PFSK-1 (cell line): Measurements from ENCODE around the gene ETHE1.

Experiments used
- FOXP2 ChIP-seq: optimal IDR thresholded peaks from 2 replicates; pipeline ENCODE3; 2011; ENCODE audit warnings: borderline replicate concordance, control low read depth, inconsistent platforms; ENCODE audit not compliant: insufficient read depth; ENCODE audit errors: extremely low read length, extremely low read depth
- POLR2AphosphoS5 ChIP-seq: IDR thresholded peaks from 2 replicates; pipeline ENCODE4 v1.6.1; 2012; ENCODE audit warnings: low read depth, mild to moderate bottlenecking, control low read depth, low read length, moderate library complexity
- SIN3A ChIP-seq: IDR thresholded peaks from 2 replicates; pipeline ENCODE4 v1.6.1; 2012; ENCODE audit warnings: mild to moderate bottlenecking, low read length, moderate library complexity, borderline replicate concordance; ENCODE audit not compliant: insufficient read depth
- TAF1 ChIP-seq: IDR thresholded peaks from 2 replicates; pipeline ENCODE4 v1.6.1; 2012; ENCODE audit warnings: low read length, control low read depth, borderline replicate concordance; ENCODE audit not compliant: insufficient read depth
- TF ChIP-seq, protein P1 (sequence below), 2 experiments: IDR thresholded peaks; 2 replicates each; pipeline versions ENCODE4 v1.6.1 to v1.8.0; 2011 to 2012; ENCODE audit warnings: low read depth in 2 of 2, low read length in 2 of 2, control low read depth in 1 of 2, inconsistent platforms in 1 of 2, mild to moderate bottlenecking in 1 of 2, moderate library complexity in 1 of 2; ENCODE audit not compliant: insufficient read depth in 1 of 2

ETHE1 gene

DNA sequence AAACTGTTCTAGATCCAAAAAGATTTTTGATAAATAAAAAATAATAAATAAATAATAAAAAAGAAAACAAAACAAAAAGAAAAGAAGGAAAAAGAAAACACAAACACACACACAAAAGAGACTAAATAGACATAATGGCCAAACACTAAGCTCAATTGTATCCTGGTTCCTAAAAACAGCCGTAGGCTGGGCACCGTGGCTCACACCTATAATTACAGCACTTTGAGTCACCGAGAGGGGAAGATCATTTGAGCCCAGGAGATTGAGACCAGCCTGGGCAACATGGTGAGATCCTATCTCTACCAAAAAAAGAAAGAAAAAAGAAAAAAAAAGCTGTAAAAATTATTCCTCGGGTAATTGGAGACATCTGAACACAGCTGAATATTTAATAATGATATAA, 8.9 kb downstream of the ETHE1 start:
- TF ChIP-seq FOXP2 (no peak), SIN3A (no peak), TAF1 (no peak), POLR2AphosphoS5 (no peak)
- TF ChIP-seq, protein P1, sequence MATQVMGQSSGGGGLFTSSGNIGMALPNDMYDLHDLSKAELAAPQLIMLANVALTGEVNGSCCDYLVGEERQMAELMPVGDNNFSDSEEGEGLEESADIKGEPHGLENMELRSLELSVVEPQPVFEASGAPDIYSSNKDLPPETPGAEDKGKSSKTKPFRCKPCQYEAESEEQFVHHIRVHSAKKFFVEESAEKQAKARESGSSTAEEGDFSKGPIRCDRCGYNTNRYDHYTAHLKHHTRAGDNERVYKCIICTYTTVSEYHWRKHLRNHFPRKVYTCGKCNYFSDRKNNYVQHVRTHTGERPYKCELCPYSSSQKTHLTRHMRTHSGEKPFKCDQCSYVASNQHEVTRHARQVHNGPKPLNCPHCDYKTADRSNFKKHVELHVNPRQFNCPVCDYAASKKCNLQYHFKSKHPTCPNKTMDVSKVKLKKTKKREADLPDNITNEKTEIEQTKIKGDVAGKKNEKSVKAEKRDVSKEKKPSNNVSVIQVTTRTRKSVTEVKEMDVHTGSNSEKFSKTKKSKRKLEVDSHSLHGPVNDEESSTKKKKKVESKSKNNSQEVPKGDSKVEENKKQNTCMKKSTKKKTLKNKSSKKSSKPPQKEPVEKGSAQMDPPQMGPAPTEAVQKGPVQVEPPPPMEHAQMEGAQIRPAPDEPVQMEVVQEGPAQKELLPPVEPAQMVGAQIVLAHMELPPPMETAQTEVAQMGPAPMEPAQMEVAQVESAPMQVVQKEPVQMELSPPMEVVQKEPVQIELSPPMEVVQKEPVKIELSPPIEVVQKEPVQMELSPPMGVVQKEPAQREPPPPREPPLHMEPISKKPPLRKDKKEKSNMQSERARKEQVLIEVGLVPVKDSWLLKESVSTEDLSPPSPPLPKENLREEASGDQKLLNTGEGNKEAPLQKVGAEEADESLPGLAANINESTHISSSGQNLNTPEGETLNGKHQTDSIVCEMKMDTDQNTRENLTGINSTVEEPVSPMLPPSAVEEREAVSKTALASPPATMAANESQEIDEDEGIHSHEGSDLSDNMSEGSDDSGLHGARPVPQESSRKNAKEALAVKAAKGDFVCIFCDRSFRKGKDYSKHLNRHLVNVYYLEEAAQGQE (IDR thresholded peaks at IDR 0.05; ENCODE audit: insufficient read depth in 1 of 2, low read depth in 2 of 2, low read length in 2 of 2), result no peak

DNA sequence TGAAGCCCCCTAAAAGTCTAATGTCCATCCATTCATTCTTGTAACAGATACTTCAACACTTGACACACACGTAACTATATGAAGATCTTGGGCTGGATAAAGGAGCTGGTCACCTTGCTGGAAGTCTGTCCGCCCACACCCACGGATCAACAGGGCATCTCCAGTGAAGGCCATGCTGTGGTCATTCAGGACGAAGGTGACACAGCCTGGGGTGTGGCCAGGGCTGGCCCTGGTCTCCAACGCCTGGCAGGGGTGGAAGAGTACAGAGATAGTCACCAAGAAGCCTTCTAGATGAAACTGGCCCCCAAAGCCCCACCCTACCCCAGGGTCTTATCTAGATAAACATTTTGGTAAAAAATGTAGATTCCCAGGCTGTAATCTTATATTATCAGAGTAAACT, 15.7 kb downstream of the ETHE1 start:
- TF ChIP-seq FOXP2 (no peak), TAF1 (no peak), SIN3A (no peak), POLR2AphosphoS5 (no peak)
- TF ChIP-seq, protein P1 (IDR thresholded peaks at IDR 0.05; ENCODE audit: insufficient read depth in 1 of 2, low read depth in 2 of 2, low read length in 2 of 2), result no peak

DNA sequence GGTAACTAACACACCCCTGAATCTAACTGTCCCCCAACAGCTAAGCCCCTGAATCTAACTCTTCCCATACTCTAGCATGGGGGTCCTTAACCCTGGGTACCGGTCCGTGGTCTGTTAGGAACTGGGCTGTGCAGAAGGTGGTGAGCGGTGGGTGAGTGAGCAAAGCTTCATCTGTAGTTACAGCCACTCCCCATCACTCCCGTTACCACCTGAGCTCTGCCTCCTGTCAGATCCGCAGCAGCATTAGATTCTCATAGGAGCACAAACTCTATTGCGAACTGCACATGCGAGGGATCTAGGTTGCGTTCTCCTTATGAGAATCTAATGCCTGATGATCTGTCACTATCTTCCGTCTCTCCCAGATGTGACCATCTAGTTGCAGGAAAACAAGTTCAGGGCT, 16.3 kb downstream of the ETHE1 start:
- no peak for TF ChIP-seq FOXP2
- TF ChIP-seq TAF1, result no peak
- TF ChIP-seq POLR2AphosphoS5, result no peak
- TF ChIP-seq, protein P1 (IDR thresholded peaks at IDR 0.05; ENCODE audit: insufficient read depth in 1 of 2, low read depth in 2 of 2, low read length in 2 of 2), result no peak
- TF ChIP-seq SIN3A, result no peak

DNA sequence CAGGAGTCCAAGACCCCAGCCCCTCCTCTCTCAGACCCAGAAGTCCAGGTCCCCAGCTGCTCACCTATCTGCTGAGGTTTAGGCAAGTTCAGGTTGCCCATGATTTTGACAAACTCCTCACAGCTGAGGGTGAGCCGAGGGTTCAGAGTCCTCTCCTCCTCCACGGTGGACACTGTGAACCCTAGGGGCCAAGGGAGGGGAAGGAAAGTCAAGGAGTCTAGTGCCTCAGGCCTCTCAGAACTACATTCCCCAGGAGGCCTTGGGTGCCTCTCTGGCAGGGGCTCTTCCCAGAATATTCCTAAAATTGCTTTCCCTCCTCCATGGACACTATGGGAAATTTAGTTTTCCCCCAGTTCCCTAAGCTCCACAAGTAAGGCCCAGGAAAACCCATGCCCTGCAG, 19.1 kb downstream of the ETHE1 start:
- no peak for TF ChIP-seq POLR2AphosphoS5
- TF ChIP-seq, protein P1 (IDR thresholded peaks at IDR 0.05; ENCODE audit: insufficient read depth in 1 of 2, low read depth in 2 of 2, low read length in 2 of 2), result no peak
- no peak for TF ChIP-seq SIN3A

DNA sequence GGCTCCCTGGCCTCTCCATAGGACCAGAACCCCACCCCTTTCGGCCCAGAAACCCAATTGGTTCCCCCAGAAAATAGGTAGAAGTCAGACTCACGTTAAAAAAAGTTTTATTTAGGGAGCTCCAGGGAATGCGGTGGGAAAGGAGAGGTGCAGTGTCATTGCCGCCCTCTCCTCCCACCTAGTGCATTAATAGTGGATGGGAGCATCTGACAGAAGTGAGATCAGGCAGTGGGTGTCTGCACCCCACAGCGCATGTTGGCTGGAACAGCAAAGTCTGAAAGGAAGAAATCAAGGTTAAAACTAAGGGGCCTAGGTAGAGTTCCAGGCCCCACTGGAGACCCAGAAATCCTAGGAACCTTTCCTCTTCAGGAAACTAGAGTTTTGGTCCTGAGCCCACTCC, 20.4 kb downstream of the ETHE1 start:
- TF ChIP-seq FOXP2 (no peak), TAF1 (no peak), SIN3A (no peak), POLR2AphosphoS5 (no peak)
- TF ChIP-seq, protein P1 (IDR thresholded peaks at IDR 0.05; ENCODE audit: insufficient read depth in 1 of 2, low read depth in 2 of 2, low read length in 2 of 2), result no peak
